HL-60 (cell line): ENCODE measurements around the gene AHSA1.

Experiments used
- CTCF ChIP-seq: IDR thresholded peaks from one replicate; pipeline ENCODE4 v1.5.1; 2011; ENCODE audit warnings: low read length, control low read depth, inconsistent platforms; ENCODE audit not compliant: insufficient read depth
- POLR2AphosphoS5 ChIP-seq: IDR thresholded peaks from 2 replicates; pipeline ENCODE4 v1.6.1; 2012; ENCODE audit warnings: low read depth

- TF ChIP-seq POLR2AphosphoS5 (no peak), CTCF (no peak)
These were observed 9.9 kb downstream of the AHSA1 start for GRCh38 chr14:77467801-77468200.
